Measurements from ENCODE around the gene METTL4.

METTL4 gene

DNA sequence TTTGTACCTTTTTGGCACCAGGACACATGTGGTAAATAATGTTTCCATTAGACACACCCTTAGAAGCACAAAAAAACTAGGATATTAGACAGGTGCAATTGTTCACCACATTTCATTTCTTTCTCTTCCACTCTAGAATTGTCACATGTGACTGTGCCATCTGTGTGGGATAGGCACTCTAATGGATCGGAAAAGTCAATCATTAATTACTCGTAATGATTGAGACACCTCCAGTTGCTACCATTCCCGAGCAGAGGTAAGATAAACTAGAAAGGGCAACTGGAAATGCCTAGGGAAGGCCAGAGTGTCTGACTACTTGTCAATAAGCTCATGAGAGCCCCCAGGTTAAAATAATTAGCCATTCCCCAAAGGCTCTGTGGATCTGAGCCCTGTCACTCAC lies 59.9 kb downstream of the METTL4 start:
- Histone ChIP-seq H3K4me1 (ENCODE audit: control insufficient read depth, insufficient read depth, low read length) (no peaks in the 10 kb centered on the region), H3K36me3 (ENCODE audit: control insufficient read depth, insufficient read depth, low read length) (no peaks in the 10 kb centered on the region), H3K27ac (ENCODE audit: insufficient read depth, low read depth, low read length, poor library complexity, severe bottlenecking) (no peak overlapping the region), H3K4me3 (ENCODE audit: insufficient read depth, low read depth, low read length) (no peak overlapping the region), H3K27me3 (ENCODE audit: control insufficient read depth, insufficient read depth, low read length, poor library complexity, severe bottlenecking) (no peaks in the 10 kb centered on the region), H3K9me3 (ENCODE audit: control insufficient read depth, low read length) (no peaks in the 10 kb centered on the region)
- WGBS, 2 experiments: 96 to 98% methylated on average over 3 of the region's 3 CpGs

DNA sequence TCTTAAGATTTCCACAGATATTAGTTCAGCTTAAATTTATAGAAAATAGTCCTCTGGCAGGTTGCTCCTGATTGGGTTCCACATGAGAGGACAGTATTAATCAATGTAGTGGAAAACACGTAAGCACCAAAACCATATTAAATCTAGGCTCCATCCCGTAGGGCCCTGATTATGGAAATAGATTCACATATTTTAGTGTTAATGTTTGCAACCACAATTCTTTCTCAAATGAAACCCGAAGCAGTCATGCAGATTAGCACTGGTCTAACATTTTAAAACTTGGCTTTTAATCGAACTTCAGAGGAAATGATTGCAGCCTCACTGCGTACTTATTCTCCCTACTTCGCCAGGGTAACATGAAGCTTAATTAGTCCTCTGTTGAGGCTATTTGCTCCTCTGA lies 60.9 kb downstream of the METTL4 start:
- Histone ChIP-seq H3K4me1 (ENCODE audit: control insufficient read depth, insufficient read depth, low read length) (no peaks in the 10 kb centered on the region), H3K27ac (ENCODE audit: insufficient read depth, low read depth, low read length, poor library complexity, severe bottlenecking) (no peak overlapping the region)
- 96 to 99% methylated on average over 6 of the region's 6 CpGs for WGBS, 2 experiments

DNA sequence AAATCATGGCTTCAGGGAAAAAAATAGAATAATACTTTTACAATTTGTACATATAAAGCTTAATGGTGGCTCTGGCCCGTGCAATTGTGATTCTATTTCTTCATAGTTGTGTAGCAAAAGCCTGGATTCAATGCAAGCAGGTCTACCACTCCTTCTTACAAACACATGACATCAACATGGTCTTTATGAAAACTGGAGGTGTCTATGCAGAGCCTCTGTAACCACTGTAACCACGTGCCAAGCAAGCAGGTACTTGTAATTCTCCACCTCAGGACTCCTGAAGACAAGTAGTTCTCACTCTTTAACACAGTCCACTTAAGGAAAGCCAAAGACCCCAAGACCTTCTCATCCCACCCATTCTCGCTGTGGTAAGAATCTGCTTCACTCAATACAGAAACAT lies 62.6 kb downstream of the METTL4 start:
- Histone ChIP-seq H3K4me1 (ENCODE audit: control insufficient read depth, insufficient read depth, low read length) (no peaks in the 10 kb centered on the region), H3K27me3 (ENCODE audit: control insufficient read depth, insufficient read depth, low read length, poor library complexity, severe bottlenecking) (no peaks in the 10 kb centered on the region), H3K9me3 (ENCODE audit: control insufficient read depth, low read length) (no peaks in the 10 kb centered on the region), H3K27ac (ENCODE audit: insufficient read depth, low read depth, low read length, poor library complexity, severe bottlenecking) (no peak overlapping the region), H3K36me3 (ENCODE audit: control insufficient read depth, insufficient read depth, low read length) (no peaks in the 10 kb centered on the region), H3K4me3 (ENCODE audit: insufficient read depth, low read depth, low read length) (no peak overlapping the region)
- 91 to 96% methylated on average over 3 of the region's 3 CpGs for WGBS, 2 experiments

More for the DNA sequence above, 60.9 kb downstream of the METTL4 start:
- Histone ChIP-seq H3K36me3 (ENCODE audit: control insufficient read depth, insufficient read depth, low read length) (no peaks in the 10 kb centered on the region), H3K4me3 (ENCODE audit: insufficient read depth, low read depth, low read length) (no peak overlapping the region), H3K27me3 (ENCODE audit: control insufficient read depth, insufficient read depth, low read length, poor library complexity, severe bottlenecking) (no peaks in the 10 kb centered on the region), H3K9me3 (ENCODE audit: control insufficient read depth, low read length) (no peaks in the 10 kb centered on the region)

DNA sequence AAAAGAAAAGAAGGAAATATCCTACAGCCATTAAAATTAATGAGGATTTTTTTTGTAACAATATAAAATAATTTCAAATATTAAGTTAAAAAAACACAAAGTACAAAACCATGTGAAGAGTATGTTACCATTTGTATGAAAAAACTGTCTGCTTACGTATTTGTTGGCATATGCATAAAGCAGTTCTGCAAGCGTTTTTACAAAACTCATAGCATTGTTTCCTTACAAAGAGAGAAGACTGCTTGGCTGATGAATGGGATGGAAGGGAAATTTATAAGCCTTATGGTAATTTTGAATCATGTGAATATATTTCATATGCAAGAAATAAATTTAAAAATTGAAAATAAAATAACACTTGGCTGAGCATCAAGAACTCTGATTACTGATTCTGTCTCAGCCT lies 63.1 kb downstream of the METTL4 start:
- H3K27ac ChIP-seq (ENCODE audit: insufficient read depth, low read depth, low read length, poor library complexity, severe bottlenecking): no peak overlapping the region
- H3K4me3 ChIP-seq (ENCODE audit: insufficient read depth, low read depth, low read length): no peak overlapping the region
- no peaks in the 10 kb centered on the region for H3K36me3 ChIP-seq (ENCODE audit: control insufficient read depth, insufficient read depth, low read length)
- 97 to 100% methylated on average over 2 of the region's 2 CpGs for WGBS, 2 experiments
- H3K9me3 ChIP-seq (ENCODE audit: control insufficient read depth, low read length): no peaks in the 10 kb centered on the region
- H3K4me1 ChIP-seq (ENCODE audit: control insufficient read depth, insufficient read depth, low read length): no peaks in the 10 kb centered on the region
- H3K27me3 ChIP-seq (ENCODE audit: control insufficient read depth, insufficient read depth, low read length, poor library complexity, severe bottlenecking): no peaks in the 10 kb centered on the region

DNA sequence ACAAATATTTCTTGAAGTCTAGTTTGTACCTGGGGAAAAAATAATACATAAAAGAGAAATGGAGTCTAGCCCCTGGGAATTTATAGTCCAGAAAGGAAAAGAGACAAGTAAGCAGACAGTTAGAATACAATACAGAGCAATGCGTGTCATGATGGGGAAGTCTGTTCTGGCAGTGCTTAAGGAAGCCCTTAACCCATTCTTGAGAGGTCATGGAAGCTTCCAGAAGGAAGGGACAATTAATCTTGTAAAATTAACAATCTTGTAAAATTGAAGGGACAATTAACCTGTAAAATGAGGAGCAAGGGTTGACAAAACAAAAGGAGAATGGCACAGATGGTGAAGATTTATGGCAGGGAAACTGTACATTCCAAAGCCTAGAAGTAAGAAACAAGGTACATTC lies 66.7 kb downstream of the METTL4 start:
- Histone ChIP-seq H3K4me3 (ENCODE audit: insufficient read depth, low read depth, low read length) (no peak overlapping the region), H3K27me3 (ENCODE audit: control insufficient read depth, insufficient read depth, low read length, poor library complexity, severe bottlenecking) (no peaks in the 10 kb centered on the region), H3K4me1 (ENCODE audit: control insufficient read depth, insufficient read depth, low read length) (no peaks in the 10 kb centered on the region), H3K27ac (ENCODE audit: insufficient read depth, low read depth, low read length, poor library complexity, severe bottlenecking) (no peak overlapping the region), H3K36me3 (ENCODE audit: control insufficient read depth, insufficient read depth, low read length) (no peaks in the 10 kb centered on the region), H3K9me3 (ENCODE audit: control insufficient read depth, low read length) (no peaks in the 10 kb centered on the region)
- WGBS, 2 experiments: 95 to 96% methylated on average over 1 of the region's 1 CpG

DNA sequence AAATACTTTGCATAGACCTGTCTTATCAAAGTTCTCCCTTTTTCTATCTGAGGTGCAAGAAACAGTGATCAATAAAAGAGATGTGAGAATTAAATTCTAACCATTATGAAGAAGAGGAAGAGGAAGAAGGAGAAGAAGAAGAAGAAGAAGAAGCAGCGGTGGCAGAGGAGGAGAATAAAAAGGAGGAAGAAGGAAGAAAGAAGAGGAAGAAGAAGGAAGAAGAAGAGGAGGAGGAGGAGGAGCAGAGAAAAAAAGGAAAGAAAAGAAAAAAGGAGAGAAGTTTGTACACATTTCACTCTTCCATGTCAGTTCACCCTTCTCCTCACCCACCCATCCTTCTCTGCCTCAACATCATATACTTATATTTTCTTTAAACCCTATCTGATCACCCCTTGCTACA lies 68.4 kb downstream of the METTL4 start:
- no peaks in the 10 kb centered on the region for H3K27me3 ChIP-seq (ENCODE audit: control insufficient read depth, insufficient read depth, low read length, poor library complexity, severe bottlenecking)
- H3K4me3 ChIP-seq (ENCODE audit: insufficient read depth, low read depth, low read length): no peak overlapping the region
- H3K9me3 ChIP-seq (ENCODE audit: control insufficient read depth, low read length): no peaks in the 10 kb centered on the region
- H3K4me1 ChIP-seq (ENCODE audit: control insufficient read depth, insufficient read depth, low read length): no peaks in the 10 kb centered on the region
- no peak overlapping the region for H3K27ac ChIP-seq (ENCODE audit: insufficient read depth, low read depth, low read length, poor library complexity, severe bottlenecking)
- H3K36me3 ChIP-seq (ENCODE audit: control insufficient read depth, insufficient read depth, low read length): no peaks in the 10 kb centered on the region
- 96 to 98% methylated on average over 1 of the region's 1 CpG for WGBS, 2 experiments

DNA sequence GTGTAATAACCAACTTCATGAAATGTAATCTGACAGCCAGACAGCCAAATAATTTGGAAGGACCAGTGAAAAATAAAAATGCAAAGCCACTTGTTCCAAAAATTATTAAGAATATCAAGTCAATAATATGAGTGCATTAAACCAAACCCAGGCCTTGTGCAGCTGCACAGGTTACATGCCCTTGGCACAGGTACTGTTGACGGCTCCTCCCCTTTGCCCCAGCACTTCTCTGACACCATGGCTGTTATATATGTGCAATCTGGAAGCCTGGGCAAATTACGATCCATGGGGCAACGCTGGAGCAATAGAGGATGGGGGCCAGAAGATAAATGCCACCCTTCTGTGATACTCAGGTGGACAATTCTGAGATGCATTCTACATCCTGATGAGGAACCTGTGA lies 68.9 kb downstream of the METTL4 start:
- no peaks in the 10 kb centered on the region for H3K27me3 ChIP-seq (ENCODE audit: control insufficient read depth, insufficient read depth, low read length, poor library complexity, severe bottlenecking)
- no peaks in the 10 kb centered on the region for H3K4me1 ChIP-seq (ENCODE audit: control insufficient read depth, insufficient read depth, low read length)
- no peaks in the 10 kb centered on the region for H3K9me3 ChIP-seq (ENCODE audit: control insufficient read depth, low read length)
- no peak overlapping the region for H3K27ac ChIP-seq (ENCODE audit: insufficient read depth, low read depth, low read length, poor library complexity, severe bottlenecking)
- no peak overlapping the region for H3K4me3 ChIP-seq (ENCODE audit: insufficient read depth, low read depth, low read length)
- 92 to 93% methylated on average over 3 of the region's 3 CpGs for WGBS, 2 experiments
- no peaks in the 10 kb centered on the region for H3K36me3 ChIP-seq (ENCODE audit: control insufficient read depth, insufficient read depth, low read length)

DNA sequence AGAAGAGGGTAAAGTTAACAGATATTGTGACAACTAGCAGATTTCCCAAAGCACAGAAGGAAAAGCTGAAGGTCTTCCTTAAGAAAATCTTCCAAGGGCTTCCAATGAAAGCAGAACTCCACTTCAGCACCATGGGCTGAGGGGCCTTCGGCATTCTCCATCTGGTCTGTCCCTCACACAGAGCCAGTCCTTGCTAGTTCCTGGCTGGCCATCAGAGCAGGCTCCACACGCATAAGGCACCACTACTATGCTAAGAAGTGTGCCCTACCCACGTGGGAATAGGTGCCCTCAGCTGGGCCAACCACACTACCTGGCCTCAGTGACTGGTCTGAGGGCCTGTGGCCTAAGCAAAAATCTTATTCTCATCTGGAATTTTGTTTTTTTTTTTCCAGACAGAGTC lies 73.5 kb downstream of the METTL4 start:
- Histone ChIP-seq H3K36me3 (ENCODE audit: control insufficient read depth, insufficient read depth, low read length) (no peaks in the 10 kb centered on the region), H3K27ac (ENCODE audit: insufficient read depth, low read depth, low read length, poor library complexity, severe bottlenecking) (no peak overlapping the region), H3K9me3 (ENCODE audit: control insufficient read depth, low read length) (no peaks in the 10 kb centered on the region), H3K4me3 (ENCODE audit: insufficient read depth, low read depth, low read length) (no peak overlapping the region), H3K4me1 (ENCODE audit: control insufficient read depth, insufficient read depth, low read length) (no peaks in the 10 kb centered on the region), H3K27me3 (ENCODE audit: control insufficient read depth, insufficient read depth, low read length, poor library complexity, severe bottlenecking) (no peaks in the 10 kb centered on the region)
- 84 to 87% methylated on average over 3 of the region's 3 CpGs for WGBS, 2 experiments

DNA sequence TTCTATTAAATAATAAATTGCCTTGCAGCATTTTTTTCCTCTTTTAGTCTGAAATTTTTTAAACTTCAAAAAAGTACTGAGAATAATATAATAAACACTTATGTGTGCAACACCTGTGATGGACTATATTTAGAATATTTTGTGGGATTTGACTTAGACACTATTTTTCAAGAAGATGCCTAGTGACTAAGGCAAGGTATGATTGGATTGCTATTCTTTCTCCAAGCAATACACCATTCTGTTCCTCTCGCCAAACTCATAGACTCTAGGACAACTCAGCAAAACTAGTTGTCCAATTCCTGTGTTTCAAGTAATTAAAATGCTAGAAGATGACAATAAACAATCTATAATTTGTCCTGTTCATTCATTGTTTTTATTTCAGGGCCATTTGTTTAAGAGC lies 75.9 kb downstream of the METTL4 start:
- Histone ChIP-seq H3K4me1 (ENCODE audit: control insufficient read depth, insufficient read depth, low read length) (no peaks in the 10 kb centered on the region), H3K4me3 (ENCODE audit: insufficient read depth, low read depth, low read length) (no peak overlapping the region), H3K9me3 (ENCODE audit: control insufficient read depth, low read length) (no peaks in the 10 kb centered on the region), H3K27ac (ENCODE audit: insufficient read depth, low read depth, low read length, poor library complexity, severe bottlenecking) (no peak overlapping the region), H3K27me3 (ENCODE audit: control insufficient read depth, insufficient read depth, low read length, poor library complexity, severe bottlenecking) (no peaks in the 10 kb centered on the region), H3K36me3 (ENCODE audit: control insufficient read depth, insufficient read depth, low read length) (no peaks in the 10 kb centered on the region)
- WGBS, 2 experiments: 92 to 100% methylated on average over 1 of the region's 1 CpG

DNA sequence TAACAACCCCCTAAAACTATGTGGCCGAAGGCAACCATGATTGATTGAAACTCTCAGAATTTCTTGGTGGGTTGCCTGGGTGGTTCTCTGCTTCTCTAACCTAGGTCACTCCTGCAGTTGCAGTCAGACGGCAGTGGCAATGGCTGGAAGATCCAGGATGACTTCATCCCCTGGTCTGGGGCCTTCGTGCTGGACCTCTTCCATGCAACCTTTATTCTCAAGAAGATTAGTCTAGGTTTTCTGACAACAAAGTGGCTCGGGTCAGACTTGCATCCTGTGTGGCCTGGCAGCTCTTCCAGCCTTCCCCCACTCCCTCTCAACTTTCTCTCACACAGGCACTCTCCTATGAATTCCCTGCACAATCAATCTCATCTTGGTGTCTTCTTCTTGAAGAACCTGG lies 76.4 kb downstream of the METTL4 start:
- Histone ChIP-seq H3K27me3 (ENCODE audit: control insufficient read depth, insufficient read depth, low read length, poor library complexity, severe bottlenecking) (no peaks in the 10 kb centered on the region), H3K36me3 (ENCODE audit: control insufficient read depth, insufficient read depth, low read length) (no peaks in the 10 kb centered on the region), H3K9me3 (ENCODE audit: control insufficient read depth, low read length) (no peaks in the 10 kb centered on the region), H3K4me3 (ENCODE audit: insufficient read depth, low read depth, low read length) (no peak overlapping the region), H3K4me1 (ENCODE audit: control insufficient read depth, insufficient read depth, low read length) (no peaks in the 10 kb centered on the region), H3K27ac (ENCODE audit: insufficient read depth, low read depth, low read length, poor library complexity, severe bottlenecking) (no peak overlapping the region)
- 90% methylated on average over 4 of the region's 4 CpGs for WGBS, 2 experiments
